Trophoblast cell (in vitro differentiated cells and primary cell): ENCODE measurements around the gene DDX54.
A peak's percentile ranks its signal among the peaks of the same experiment; 100 is the strongest.

ENCODE experiments used
- DNase-seq, 2 donors: peaks; one replicate each; pipeline ENCODE4 v3.0.0-alpha.2; 2016
- H2AFZ ChIP-seq: 2 replicates; pipeline ENCODE4 v1.6.1; 2013; ENCODE audit warnings: low read length, moderate library complexity, mild to moderate bottlenecking; ENCODE audit not compliant: insufficient read depth, poor library complexity
- H2AK5ac ChIP-seq: 2 replicates; pipeline ENCODE4 v1.6.1; 2013; ENCODE audit warnings: mild to moderate bottlenecking, low read length
- H2BK120ac ChIP-seq: 2 replicates; pipeline ENCODE4 v1.6.1; 2013; ENCODE audit warnings: low read length, mild to moderate bottlenecking, moderate library complexity; ENCODE audit not compliant: insufficient read depth, poor library complexity
- H2BK12ac ChIP-seq: 2 replicates; pipeline ENCODE4 v1.6.1; 2013; ENCODE audit warnings: mild to moderate bottlenecking, low read length, moderate library complexity
- H2BK5ac ChIP-seq: 2 replicates; pipeline ENCODE4 v1.6.1; 2013; ENCODE audit warnings: low read length, low read depth, moderate library complexity, mild to moderate bottlenecking; ENCODE audit not compliant: poor library complexity
- H3K14ac ChIP-seq: 2 replicates; pipeline ENCODE4 v1.6.1; 2013; ENCODE audit warnings: mild to moderate bottlenecking, low read length
- H3K18ac ChIP-seq: 2 replicates; pipeline ENCODE4 v1.6.1; 2013; ENCODE audit warnings: mild to moderate bottlenecking, low read length
- H3K23ac ChIP-seq: 2 replicates; pipeline ENCODE4 v1.6.1; 2013; ENCODE audit warnings: low read length
- H3K27ac ChIP-seq: 2 replicates; pipeline ENCODE4 v1.5.1; 2013; ENCODE audit warnings: low read depth, mild to moderate bottlenecking, inconsistent platforms, low read length, moderate library complexity
- H3K27me3 ChIP-seq: 2 replicates; pipeline ENCODE4 v1.6.1; 2013; ENCODE audit warnings: inconsistent platforms, mild to moderate bottlenecking, low read length, moderate library complexity; ENCODE audit not compliant: insufficient read depth
- H3K36me3 ChIP-seq, 2 experiments: 1 replicate in 1 of 2; 2 replicates in 1 of 2; pipeline ENCODE4 v1.6.1; 2013; ENCODE audit warnings: low read length in 2 of 2, mild to moderate bottlenecking in 2 of 2, moderate library complexity in 1 of 2; ENCODE audit not compliant: insufficient read depth in 2 of 2, control insufficient read depth in 1 of 2
- H3K4ac ChIP-seq: 2 replicates; pipeline ENCODE4 v1.6.1; 2013; ENCODE audit warnings: low read depth, mild to moderate bottlenecking, low read length, moderate library complexity
- H3K4me1 ChIP-seq, 2 experiments: 1 replicate in 1 of 2; 2 replicates in 1 of 2; pipeline ENCODE4 v1.6.1; 2013; ENCODE audit warnings: low read length in 2 of 2, mild to moderate bottlenecking in 2 of 2, moderate library complexity in 1 of 2; ENCODE audit not compliant: insufficient read depth in 2 of 2, control insufficient read depth in 1 of 2
- H3K4me2 ChIP-seq: 2 replicates; pipeline ENCODE4 v1.6.1; 2013; ENCODE audit warnings: inconsistent platforms, mild to moderate bottlenecking, low read length, moderate library complexity
- H3K4me3 ChIP-seq: 2 replicates; pipeline ENCODE4 v1.5.1; 2013; ENCODE audit warnings: mild to moderate bottlenecking, low read depth, low read length, inconsistent platforms
- H3K79me1 ChIP-seq: one replicate; pipeline ENCODE4 v1.6.1; 2013; ENCODE audit warnings: low read length
- H3K79me2 ChIP-seq: 2 replicates; pipeline ENCODE4 v1.6.1; 2013; ENCODE audit warnings: low read length, mild to moderate bottlenecking; ENCODE audit not compliant: control insufficient read depth, insufficient read depth, poor library complexity
- H3K9ac ChIP-seq: 2 replicates; pipeline ENCODE4 v1.6.1; 2013; ENCODE audit warnings: mild to moderate bottlenecking, low read length
- H3K9me3 ChIP-seq: 2 replicates; pipeline ENCODE4 v1.6.1; 2013; ENCODE audit warnings: low read depth, mild to moderate bottlenecking, control low read depth, inconsistent platforms, low read length; ENCODE audit not compliant: insufficient read depth
- H4K12ac ChIP-seq: 2 replicates; pipeline ENCODE4 v1.6.1; 2013; ENCODE audit warnings: low read depth, mild to moderate bottlenecking, low read length, moderate library complexity
- H4K8ac ChIP-seq: 2 replicates; pipeline ENCODE4 v1.6.1; 2013; ENCODE audit warnings: low read depth, mild to moderate bottlenecking, low read length, moderate library complexity
- H4K91ac ChIP-seq: one replicate; pipeline ENCODE4 v1.6.1; 2013; ENCODE audit warnings: low read depth, mild to moderate bottlenecking, low read length, moderate library complexity
- WGBS: extraction: QIAGEN DNeasy Blood & Tissue Kit; methylation state at CpG from one replicate; pipeline ENCODE4 v1.1.7; 2013; ENCODE audit warnings: missing lambda C conversion rate; ENCODE audit not compliant: insufficient read length, insufficient coverage; ENCODE audit errors: extremely low coverage; 5-methylcytosine and 5-hydroxymethylcytosine counted together

The DDX54 gene

DNA sequence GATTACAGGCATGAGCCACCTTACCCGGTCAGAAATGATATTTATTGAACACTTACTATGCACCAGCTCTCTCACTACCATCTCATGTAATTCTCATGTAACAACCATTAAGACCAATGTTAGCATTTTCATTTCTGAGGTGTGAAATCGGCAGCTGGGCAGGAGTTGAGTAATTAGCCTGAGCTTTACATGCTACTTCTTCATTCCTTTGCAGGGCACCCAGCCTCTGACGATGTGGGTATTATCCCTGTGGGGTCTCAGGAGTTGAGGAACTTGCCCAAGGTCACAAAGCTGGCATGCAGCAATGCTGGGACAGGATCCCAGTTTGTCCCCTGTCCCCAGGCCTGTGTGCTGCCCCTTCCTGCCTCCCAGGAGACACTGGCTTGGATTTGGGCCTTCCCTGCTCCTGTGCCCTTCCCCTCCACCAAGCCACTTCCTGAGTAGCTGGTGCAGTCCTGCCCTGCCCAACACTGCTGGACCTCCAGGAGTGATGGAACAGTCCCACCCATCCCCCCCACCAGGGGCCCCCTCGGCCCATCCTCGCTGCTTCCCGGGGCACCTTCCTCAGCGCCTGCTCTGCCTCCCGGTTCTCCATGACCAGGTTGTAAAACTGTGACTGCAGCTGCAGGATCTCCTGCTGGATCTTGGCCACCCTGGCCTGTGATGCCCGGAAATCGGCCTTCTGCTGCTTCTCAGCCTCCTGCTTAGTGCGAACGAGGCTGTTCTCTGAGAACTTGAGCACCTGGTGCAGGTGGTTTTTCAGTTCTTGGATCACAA lies 14.9 kb upstream of the DDX54 start:
- Histone ChIP-seq H3K4me1 (no peaks in the 10 kb centered on the region), H3K27ac (no peak overlapping the region), H3K4me2 (no peak overlapping the region), H2BK5ac (no peak overlapping the region), H3K27me3 (no peaks in the 10 kb centered on the region), H4K91ac (no peak overlapping the region), H2BK12ac (no peak overlapping the region), H3K23ac (no peak overlapping the region), H3K79me1 (peaks cover under 1% of the 10 kb centered on the region), H4K12ac (no peak overlapping the region), H3K18ac (no peak overlapping the region), H2AK5ac (no peak overlapping the region), H4K8ac (no peak overlapping the region), H3K79me2 (no peaks in the 10 kb centered on the region), H3K36me3 (no peaks in the 10 kb centered on the region), H2AFZ (no peak overlapping the region), H3K4ac (no peak overlapping the region), H2BK120ac (no peak overlapping the region), H3K14ac (no peak overlapping the region), H3K9me3 (no peaks in the 10 kb centered on the region), H3K9ac (no peak overlapping the region), H3K4me3 (no peak overlapping the region)
- DNase-seq = no peak
- WGBS = no CpG with 5 or more reads among the region's 12 CpGs

DNA sequence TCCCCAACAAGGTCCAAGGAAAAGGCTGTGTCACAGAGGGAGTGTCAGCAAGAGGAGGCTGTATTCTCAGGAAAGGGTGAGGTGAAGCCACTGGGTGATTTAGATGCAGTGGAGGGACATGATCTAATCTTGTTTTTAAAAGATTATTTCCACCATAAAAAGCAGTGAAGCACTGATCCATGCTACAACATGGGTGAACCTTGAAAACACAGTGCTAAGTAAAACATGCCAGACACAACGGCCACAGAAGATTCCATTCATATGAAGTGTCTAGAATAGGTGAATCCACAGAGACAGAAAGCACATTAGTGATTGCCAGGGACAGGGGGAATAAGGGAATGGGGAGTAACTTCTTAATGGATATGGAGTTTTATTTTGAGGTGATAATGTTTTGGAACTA lies 13.0 kb upstream of the DDX54 start:
- H4K91ac ChIP-seq = no peak overlapping the region
- H3K23ac ChIP-seq = no peak overlapping the region
- no peaks in the 10 kb centered on the region for H3K27me3 ChIP-seq
- no peak overlapping the region for H3K9ac ChIP-seq
- no peaks in the 10 kb centered on the region for H3K36me3 ChIP-seq
- peaks cover 2% of the 10 kb centered on the region for H3K79me1 ChIP-seq
- H3K27ac ChIP-seq = no peak overlapping the region
- DNase-seq = no peak
- no peak overlapping the region for H2BK120ac ChIP-seq
- no peak overlapping the region for H4K8ac ChIP-seq
- no peak overlapping the region for H2BK5ac ChIP-seq
- WGBS = no CpG with 5 or more reads among the region's 1 CpG
- H2AK5ac ChIP-seq = no peak overlapping the region
- H3K4ac ChIP-seq = no peak overlapping the region
- no peak overlapping the region for H2BK12ac ChIP-seq
- H3K4me2 ChIP-seq = no peak overlapping the region
- H3K4me1 ChIP-seq = peaks cover 5 to 6% of the 10 kb centered on the region in 2 experiments
- no peak overlapping the region for H3K18ac ChIP-seq
- H3K4me3 ChIP-seq = no peak overlapping the region
- no peaks in the 10 kb centered on the region for H3K9me3 ChIP-seq
- H3K14ac ChIP-seq = no peak overlapping the region
- H3K79me2 ChIP-seq = no peaks in the 10 kb centered on the region
- H4K12ac ChIP-seq = no peak overlapping the region
- H2AFZ ChIP-seq = no peak overlapping the region

DNA sequence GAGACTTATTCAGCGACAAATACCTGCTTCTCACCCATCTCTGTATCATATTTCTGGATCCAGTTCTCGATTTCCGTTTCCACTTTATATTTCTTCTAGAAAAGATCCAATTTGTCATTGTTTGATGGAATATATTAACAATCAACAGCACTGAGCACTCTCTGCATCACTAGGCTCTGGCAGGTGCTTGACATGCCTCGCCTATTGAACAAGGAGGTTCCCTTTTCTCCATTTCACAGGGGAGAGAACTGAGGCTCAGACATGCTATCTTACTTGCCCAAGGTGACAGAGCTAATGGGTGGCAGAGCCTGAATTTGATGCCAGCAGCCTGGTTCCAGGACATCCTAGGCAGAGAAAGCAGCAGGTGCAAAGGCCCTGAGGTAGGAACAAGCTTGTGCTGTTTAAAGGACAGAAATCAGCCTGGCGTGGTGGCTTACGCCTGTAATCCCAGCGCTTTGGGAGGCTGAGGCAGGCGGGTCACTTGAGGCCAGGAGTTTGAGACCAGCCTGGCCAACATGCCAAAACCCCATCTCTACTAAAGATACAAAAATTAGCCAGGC lies 12.3 kb upstream of the DDX54 start:
- no peaks in the 10 kb centered on the region for H3K79me2 ChIP-seq
- DNase-seq = no peak
- WGBS = no CpG with 5 or more reads among the region's 8 CpGs
- H3K27me3 ChIP-seq = no peaks in the 10 kb centered on the region
- no peak overlapping the region for H3K23ac ChIP-seq
- H3K4me1 ChIP-seq = peaks cover 5 to 6% of the 10 kb centered on the region in 2 experiments
- H2AFZ ChIP-seq = no peak overlapping the region
- H3K4ac ChIP-seq = no peak overlapping the region
- H3K9me3 ChIP-seq = no peaks in the 10 kb centered on the region
- no peak overlapping the region for H2AK5ac ChIP-seq
- no peak overlapping the region for H2BK12ac ChIP-seq
- no peak overlapping the region for H3K27ac ChIP-seq
- H3K18ac ChIP-seq = no peak overlapping the region
- no peak overlapping the region for H4K12ac ChIP-seq
- H4K8ac ChIP-seq = no peak overlapping the region
- H3K9ac ChIP-seq = no peak overlapping the region
- H3K4me2 ChIP-seq = no peak overlapping the region
- no peak overlapping the region for H3K4me3 ChIP-seq
- H2BK120ac ChIP-seq = no peak overlapping the region
- H3K79me1 ChIP-seq = peaks cover 2% of the 10 kb centered on the region
- no peak overlapping the region for H2BK5ac ChIP-seq
- no peak overlapping the region for H3K14ac ChIP-seq
- no peak overlapping the region for H4K91ac ChIP-seq
- H3K36me3 ChIP-seq = peaks cover 3 to 4% of the 10 kb centered on the region in 2 experiments

DNA sequence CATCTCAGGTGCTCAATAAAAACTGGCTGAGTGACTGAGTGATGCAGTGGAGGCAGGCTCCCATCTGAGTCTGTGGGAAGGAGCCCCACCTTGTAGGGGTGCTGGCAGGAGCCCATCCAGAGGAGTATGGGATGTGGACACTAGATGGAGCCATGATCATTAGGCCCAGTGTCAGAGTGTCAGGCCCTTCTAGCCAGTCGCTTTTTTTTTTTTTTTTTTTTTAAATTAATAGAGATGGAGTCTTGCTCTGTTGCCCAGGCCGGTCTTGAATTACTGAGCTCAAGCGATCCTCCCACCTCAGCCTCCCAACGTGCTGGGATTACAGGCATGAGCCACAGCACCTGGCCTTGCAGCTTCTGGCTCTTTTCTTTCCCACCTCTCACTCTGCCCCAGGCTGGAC lies 11.7 kb upstream of the DDX54 start:
- Histone ChIP-seq H3K4me2 (no peak overlapping the region), H3K79me1 (peaks cover 2% of the 10 kb centered on the region), H2AK5ac (no peak overlapping the region), H3K79me2 (no peaks in the 10 kb centered on the region), H3K14ac (no peak overlapping the region), H3K36me3 (peaks cover 6% of the 10 kb centered on the region in 2 experiments), H4K12ac (no peak overlapping the region), H3K27ac (no peak overlapping the region), H4K8ac (no peak overlapping the region), H3K4me3 (no peak overlapping the region), H3K4ac (no peak overlapping the region), H2BK5ac (no peak overlapping the region), H2AFZ (no peak overlapping the region), H3K9ac (no peak overlapping the region), H2BK120ac (no peak overlapping the region), H2BK12ac (no peak overlapping the region), H3K4me1 (peaks cover 5 to 6% of the 10 kb centered on the region in 2 experiments), H3K27me3 (no peaks in the 10 kb centered on the region), H4K91ac (no peak overlapping the region), H3K9me3 (no peaks in the 10 kb centered on the region), H3K23ac (no peak overlapping the region), H3K18ac (no peak overlapping the region)
- DNase-seq = peak; percentile 28 to 67
- no CpG with 5 or more reads among the region's 4 CpGs for WGBS
